ENCODE data around the gene TMEM134.
"Not testable (repeated sequence)": the region's sequence is repeated elsewhere in the genome, so short reads cannot be mapped to it uniquely, and the experiment has no call there.

The TMEM134 gene, protein sequence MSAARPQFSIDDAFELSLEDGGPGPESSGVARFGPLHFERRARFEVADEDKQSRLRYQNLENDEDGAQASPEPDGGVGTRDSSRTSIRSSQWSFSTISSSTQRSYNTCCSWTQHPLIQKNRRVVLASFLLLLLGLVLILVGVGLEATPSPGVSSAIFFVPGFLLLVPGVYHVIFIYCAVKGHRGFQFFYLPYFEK

DNA sequence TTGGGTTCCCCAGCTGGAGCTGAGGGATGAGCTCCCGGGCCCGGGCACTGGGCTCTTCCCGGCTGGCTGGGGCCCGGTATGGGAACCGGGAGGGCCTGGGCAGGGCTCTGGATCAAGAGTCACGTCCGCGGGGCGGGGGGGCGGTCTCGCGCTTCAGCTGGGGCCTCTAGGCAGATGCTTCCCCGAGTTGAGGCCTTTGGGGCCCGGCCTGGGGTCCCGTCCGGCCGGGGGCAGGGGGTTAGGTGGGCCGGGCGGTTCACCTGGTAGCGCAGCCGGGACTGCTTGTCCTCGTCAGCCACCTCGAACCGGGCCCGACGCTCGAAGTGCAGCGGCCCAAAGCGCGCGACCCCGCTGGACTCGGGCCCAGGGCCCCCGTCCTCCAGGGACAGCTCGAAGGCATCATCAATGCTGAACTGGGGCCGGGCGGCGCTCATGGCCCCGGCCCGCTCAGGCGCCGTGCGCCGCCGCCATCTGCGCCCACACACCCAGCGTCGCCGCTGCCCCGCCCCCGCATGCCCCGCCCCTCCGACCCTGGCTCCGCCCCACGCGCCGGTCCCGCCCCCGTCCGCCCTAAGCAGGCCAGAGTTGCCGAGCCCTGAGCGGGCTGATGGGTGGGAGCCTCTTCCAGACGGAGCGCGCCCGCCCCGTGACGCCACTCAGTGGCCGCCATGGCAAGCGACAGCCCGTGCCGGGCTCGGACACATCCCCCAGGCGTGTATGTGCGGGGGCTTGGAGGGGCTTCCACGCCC, at the start of gene TMEM134:
TSS of gene TMEM134 (minus strand) at position 493 of the 749 bp plus-strand sequence. CDS start at position 434, 59 bp downstream.
- Histone ChIP-seq H3K4me3 (ENCODE audit: low read length in 2 of 2) (peak within 1 kb of the TSS; percentile 76 to 86), H3K36me3 (ENCODE audit: control insufficient read depth in 2 of 2, insufficient read depth in 2 of 2, low read length in 2 of 2) (no peaks in the 10 kb centered on the region), H3K9ac (ENCODE audit: low read depth in 1 of 2, low read length in 2 of 2) (peak within 1 kb of the TSS; percentile 85 to 97), H3K4me1 (ENCODE audit: control insufficient read depth in 2 of 2, insufficient read depth in 2 of 2, low read length in 2 of 2) (peaks cover 20 to 25% of the 10 kb centered on the region in 2 donors), H3K27me3 (ENCODE audit: control insufficient read depth in 2 of 2, insufficient read depth in 2 of 2, low read length in 2 of 2) (no peaks in the 10 kb centered on the region), H3K27ac (ENCODE audit: low read depth in 2 of 2, low read length in 2 of 2) (peak within 1 kb of the TSS; percentile 79 to 88), H3K9me3 (ENCODE audit: control insufficient read depth in 2 of 2, low read length in 2 of 2) (no peaks in the 10 kb centered on the region)

DNA sequence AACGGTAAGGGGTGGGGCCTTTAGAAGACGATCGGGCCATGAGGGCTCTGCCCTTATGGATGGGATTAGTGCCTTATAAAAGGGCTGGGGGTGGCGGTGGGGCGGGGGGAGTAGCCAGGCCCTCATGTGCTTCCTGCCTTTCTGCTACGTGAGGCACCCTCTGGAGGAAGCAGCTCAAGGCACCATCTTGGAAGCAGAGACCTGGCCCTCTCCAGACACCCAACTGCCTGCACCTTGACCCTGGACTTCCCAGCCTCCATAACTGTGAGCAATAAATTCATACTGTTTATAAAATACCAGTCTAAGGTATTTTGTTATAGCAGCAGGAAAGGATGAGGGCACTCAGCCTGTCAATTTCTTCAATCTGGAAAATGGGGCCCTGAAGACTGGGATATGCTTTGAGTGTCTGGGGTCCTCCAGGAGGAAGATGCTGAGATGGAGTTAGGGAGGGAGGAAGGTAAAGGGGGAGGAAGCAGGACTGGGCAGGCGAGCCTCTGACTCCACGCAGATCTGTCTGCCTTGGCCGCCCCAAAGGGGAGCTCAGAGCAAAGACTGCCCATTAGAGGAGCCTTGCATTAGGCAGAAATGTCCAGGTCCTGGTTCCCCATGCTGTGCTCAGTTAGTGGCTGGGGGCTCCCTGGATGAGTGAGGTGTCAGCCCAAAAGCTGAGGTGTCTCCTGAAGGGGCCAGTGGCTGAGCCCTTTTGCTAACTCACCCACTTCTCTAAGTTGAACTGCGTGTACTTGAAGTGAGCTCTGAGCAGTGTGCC, 48.9 kb upstream of the TMEM134 start:
- Histone ChIP-seq H3K9me3 (ENCODE audit: control insufficient read depth in 2 of 2, low read length in 2 of 2) (no peaks in the 10 kb centered on the region), H3K36me3 (ENCODE audit: control insufficient read depth in 2 of 2, insufficient read depth in 2 of 2, low read length in 2 of 2) (no peaks in the 10 kb centered on the region), H3K4me1 (ENCODE audit: control insufficient read depth in 2 of 2, insufficient read depth in 2 of 2, low read length in 2 of 2) (no peaks in the 10 kb centered on the region), H3K9ac (ENCODE audit: low read depth in 1 of 2, low read length in 2 of 2) (no peak overlapping the region), H3K27me3 (ENCODE audit: control insufficient read depth in 2 of 2, insufficient read depth in 2 of 2, low read length in 2 of 2) (no peaks in the 10 kb centered on the region), H3K4me3 (ENCODE audit: low read length in 2 of 2) (no peak overlapping the region), H3K27ac (ENCODE audit: low read depth in 2 of 2, low read length in 2 of 2) (no peak overlapping the region)

DNA sequence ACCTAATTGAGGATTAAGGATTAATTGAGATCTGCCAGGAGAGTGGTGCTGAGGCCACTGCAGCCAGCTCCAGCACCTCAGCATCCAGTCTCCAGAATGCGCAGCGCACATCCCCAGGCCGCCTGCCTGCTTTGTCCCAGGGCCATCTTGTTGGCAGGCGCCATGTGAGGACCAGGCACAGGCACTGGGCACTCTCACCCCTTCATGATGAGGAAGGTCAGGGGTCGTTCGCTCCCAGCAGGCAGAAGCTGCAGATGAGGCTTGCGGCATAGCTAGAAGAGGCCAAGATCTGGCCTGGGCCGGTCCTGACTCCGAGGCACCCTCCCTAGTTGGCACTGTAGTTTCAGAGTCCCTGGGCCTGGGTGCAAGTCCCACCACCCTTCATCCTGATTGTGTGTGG, 47.8 kb upstream of the TMEM134 start:
- Histone ChIP-seq H3K9ac (ENCODE audit: low read depth in 1 of 2, low read length in 2 of 2) (no peak overlapping the region), H3K4me3 (ENCODE audit: low read length in 2 of 2) (no peak overlapping the region), H3K4me1 (ENCODE audit: control insufficient read depth in 2 of 2, insufficient read depth in 2 of 2, low read length in 2 of 2) (no peaks in the 10 kb centered on the region), H3K27me3 (ENCODE audit: control insufficient read depth in 2 of 2, insufficient read depth in 2 of 2, low read length in 2 of 2) (no peaks in the 10 kb centered on the region), H3K9me3 (ENCODE audit: control insufficient read depth in 2 of 2, low read length in 2 of 2) (no peaks in the 10 kb centered on the region), H3K36me3 (ENCODE audit: control insufficient read depth in 2 of 2, insufficient read depth in 2 of 2, low read length in 2 of 2) (no peaks in the 10 kb centered on the region), H3K27ac (ENCODE audit: low read depth in 2 of 2, low read length in 2 of 2) (no peak overlapping the region)

DNA sequence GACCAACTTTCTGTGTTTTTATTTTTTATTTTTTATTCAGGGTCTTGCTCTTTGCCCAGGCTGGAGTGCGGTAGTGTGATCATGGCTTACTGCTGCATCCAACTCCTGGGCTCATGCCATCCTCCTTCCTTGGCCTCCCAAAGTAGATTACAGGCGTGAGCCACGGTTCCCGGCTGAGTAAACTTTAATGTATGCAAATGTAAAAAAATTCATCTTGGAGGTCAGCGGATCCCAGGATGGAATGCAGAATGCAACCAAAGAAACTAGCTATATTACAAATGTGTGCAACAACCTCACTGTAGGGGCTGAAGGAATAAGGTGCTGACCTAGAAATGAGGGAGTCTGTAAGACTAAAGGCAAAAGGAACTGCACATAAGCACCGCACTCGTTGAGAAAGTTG, 45.1 kb upstream of the TMEM134 start:
- H3K27me3 ChIP-seq (ENCODE audit: control insufficient read depth in 2 of 2, insufficient read depth in 2 of 2, low read length in 2 of 2) = no peaks in the 10 kb centered on the region
- H3K36me3 ChIP-seq (ENCODE audit: control insufficient read depth in 2 of 2, insufficient read depth in 2 of 2, low read length in 2 of 2) = no peaks in the 10 kb centered on the region
- H3K4me3 ChIP-seq (ENCODE audit: low read length in 2 of 2) = no peak overlapping the region
- H3K9ac ChIP-seq (ENCODE audit: low read depth in 1 of 2, low read length in 2 of 2) = no peak overlapping the region
- no peaks in the 10 kb centered on the region for H3K9me3 ChIP-seq (ENCODE audit: control insufficient read depth in 2 of 2, low read length in 2 of 2)
- H3K4me1 ChIP-seq (ENCODE audit: control insufficient read depth in 2 of 2, insufficient read depth in 2 of 2, low read length in 2 of 2) = peaks cover under 1 to 3% of the 10 kb centered on the region in 2 donors
- no peak overlapping the region for H3K27ac ChIP-seq (ENCODE audit: low read depth in 2 of 2, low read length in 2 of 2)

DNA sequence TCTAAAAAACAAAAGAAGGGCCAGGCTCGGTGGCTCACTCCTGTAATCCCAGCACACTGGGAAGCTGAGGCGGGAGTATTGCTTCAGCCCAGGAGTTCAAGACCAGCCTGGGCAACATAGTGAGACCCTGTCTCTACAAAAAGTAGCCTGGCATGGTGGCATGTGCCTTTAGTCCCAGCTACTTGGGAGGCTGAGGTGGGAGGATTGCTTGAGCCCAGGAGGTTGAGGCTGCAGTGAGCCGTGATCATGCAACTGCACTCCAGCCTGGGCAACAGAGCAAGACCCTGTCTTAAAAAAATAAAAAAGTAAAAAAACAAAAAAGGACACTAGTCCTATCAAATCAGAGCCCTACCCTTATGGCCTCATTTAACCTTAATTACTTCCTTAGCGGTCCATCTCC, 42.5 kb upstream of the TMEM134 start:
- not testable (repeated sequence) for H3K4me3 ChIP-seq (ENCODE audit: low read length in 2 of 2); H3K27me3 ChIP-seq (ENCODE audit: control insufficient read depth in 2 of 2, insufficient read depth in 2 of 2, low read length in 2 of 2); H3K9ac ChIP-seq (ENCODE audit: low read depth in 1 of 2, low read length in 2 of 2); H3K9me3 ChIP-seq (ENCODE audit: control insufficient read depth in 2 of 2, low read length in 2 of 2); H3K36me3 ChIP-seq (ENCODE audit: control insufficient read depth in 2 of 2, insufficient read depth in 2 of 2, low read length in 2 of 2); H3K27ac ChIP-seq (ENCODE audit: low read depth in 2 of 2, low read length in 2 of 2)
- H3K4me1 ChIP-seq (ENCODE audit: control insufficient read depth in 2 of 2, insufficient read depth in 2 of 2, low read length in 2 of 2) = peaks cover 15 to 20% of the 10 kb centered on the region in 2 donors

DNA sequence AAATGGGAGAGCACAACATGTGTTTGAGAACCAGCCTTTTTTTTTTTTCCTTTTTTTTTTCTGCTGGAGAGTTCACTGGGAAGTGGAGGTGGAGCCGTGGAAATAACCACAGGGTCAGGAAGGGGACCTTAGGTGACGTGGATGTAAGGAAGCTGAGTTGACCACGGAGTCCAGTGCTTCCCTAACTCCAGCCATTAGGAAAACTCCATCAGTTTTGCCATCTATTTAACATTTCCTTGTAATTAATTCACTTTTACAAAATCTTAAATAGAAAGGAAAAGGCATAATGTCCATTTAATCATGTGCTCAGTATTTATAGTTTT, 40.9 kb upstream of the TMEM134 start:
- Histone ChIP-seq H3K4me1 (ENCODE audit: control insufficient read depth in 2 of 2, insufficient read depth in 2 of 2, low read length in 2 of 2) (peaks cover 28 to 31% of the 10 kb centered on the region in 2 donors), H3K27ac (ENCODE audit: low read depth in 2 of 2, low read length in 2 of 2) (no peak overlapping the region), H3K9me3 (ENCODE audit: control insufficient read depth in 2 of 2, low read length in 2 of 2) (no peaks in the 10 kb centered on the region), H3K9ac (ENCODE audit: low read depth in 1 of 2, low read length in 2 of 2) (no peak overlapping the region), H3K4me3 (ENCODE audit: low read length in 2 of 2) (no peak overlapping the region), H3K36me3 (ENCODE audit: control insufficient read depth in 2 of 2, insufficient read depth in 2 of 2, low read length in 2 of 2) (no peaks in the 10 kb centered on the region), H3K27me3 (ENCODE audit: control insufficient read depth in 2 of 2, insufficient read depth in 2 of 2, low read length in 2 of 2) (no peaks in the 10 kb centered on the region)

DNA sequence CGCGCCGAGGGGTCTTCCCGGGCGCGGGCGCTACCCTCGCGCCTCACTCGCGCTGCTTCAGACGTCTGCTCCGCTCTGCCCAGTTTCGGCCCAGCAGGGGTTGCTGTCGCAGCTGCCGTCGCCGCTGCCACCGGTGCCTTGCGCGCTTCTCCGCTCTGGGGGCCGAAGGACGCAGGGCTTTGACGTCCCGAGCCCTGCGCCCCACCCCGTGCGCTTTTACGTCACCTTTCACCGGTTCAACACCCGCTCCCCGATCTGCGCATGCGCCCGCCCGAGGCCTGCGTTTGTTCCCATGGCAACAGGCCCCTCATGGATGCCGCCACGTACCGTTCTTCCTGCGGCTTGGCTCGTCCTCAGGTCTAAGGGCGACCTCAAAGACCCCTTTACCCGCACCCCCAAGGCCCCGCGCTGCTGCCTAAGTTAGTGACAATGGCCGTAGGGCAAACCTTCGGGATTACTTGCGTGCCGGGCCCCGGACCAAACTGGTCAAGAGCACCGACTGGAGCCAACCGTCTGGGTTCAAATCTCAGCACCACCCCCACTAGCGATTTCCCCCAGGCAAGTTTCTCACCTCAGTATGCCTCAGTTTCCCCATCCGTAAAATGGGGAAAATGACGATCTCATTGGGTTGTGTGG, 39.6 kb upstream of the TMEM134 start:
- Histone ChIP-seq H3K27me3 (ENCODE audit: control insufficient read depth in 2 of 2, insufficient read depth in 2 of 2, low read length in 2 of 2) (no peaks in the 10 kb centered on the region), H3K9me3 (ENCODE audit: control insufficient read depth in 2 of 2, low read length in 2 of 2) (no peaks in the 10 kb centered on the region), H3K4me1 (ENCODE audit: control insufficient read depth in 2 of 2, insufficient read depth in 2 of 2, low read length in 2 of 2) (peaks cover 32 to 38% of the 10 kb centered on the region in 2 donors), H3K27ac (ENCODE audit: low read depth in 2 of 2, low read length in 2 of 2) (peak overlapping the region; percentile 99 to 100), H3K36me3 (ENCODE audit: control insufficient read depth in 2 of 2, insufficient read depth in 2 of 2, low read length in 2 of 2) (no peaks in the 10 kb centered on the region), H3K9ac (ENCODE audit: low read depth in 1 of 2, low read length in 2 of 2) (peak overlapping the region; percentile 89 to 91), H3K4me3 (ENCODE audit: low read length in 2 of 2) (peak overlapping the region; percentile 85 to 87)

DNA sequence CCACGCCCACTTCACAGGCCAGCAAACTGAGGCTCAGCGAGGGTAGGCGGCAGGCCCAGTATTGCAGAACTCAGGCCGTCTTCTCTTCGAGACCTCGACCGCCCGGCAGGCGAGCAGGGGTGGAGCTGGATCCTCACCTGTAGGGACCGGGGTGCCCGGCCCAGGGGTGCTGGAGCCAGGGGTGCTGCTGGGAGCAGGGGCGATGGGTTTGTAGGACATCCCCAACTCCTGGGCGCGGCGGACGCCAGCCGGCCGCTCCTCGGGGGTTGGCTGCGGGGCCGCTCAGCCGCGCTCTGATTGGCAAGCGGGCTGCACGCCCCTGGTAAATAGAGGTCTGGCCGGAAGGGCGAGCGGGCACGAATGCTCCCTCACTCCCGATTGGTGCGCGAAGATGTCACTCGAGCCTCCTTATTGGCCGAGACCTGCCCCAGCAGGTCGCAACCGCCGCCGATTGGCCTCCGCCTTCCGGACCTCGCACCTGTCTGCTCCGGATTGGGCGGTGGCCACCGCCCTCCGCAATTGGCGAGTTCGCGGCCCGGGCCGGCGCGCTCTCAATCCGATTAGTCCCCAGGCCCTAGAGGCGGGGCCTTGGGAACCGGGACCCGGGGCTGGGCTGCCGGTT, 38.9 kb upstream of the TMEM134 start, which contains the start of gene CDK2AP2:
TSS of gene CDK2AP2 (minus strand) at position 299 of the 622 bp plus-strand sequence. CDS start at position 219, 80 bp downstream.
- Histone ChIP-seq H3K9ac (ENCODE audit: low read depth in 1 of 2, low read length in 2 of 2) (peak within 1 kb of the TSS; percentile 89 to 91), H3K27ac (ENCODE audit: low read depth in 2 of 2, low read length in 2 of 2) (peak within 1 kb of the TSS; percentile 99 to 100), H3K4me3 (ENCODE audit: low read length in 2 of 2) (peak within 1 kb of the TSS; percentile 85 to 87), H3K9me3 (ENCODE audit: control insufficient read depth in 2 of 2, low read length in 2 of 2) (no peaks in the 10 kb centered on the region), H3K36me3 (ENCODE audit: control insufficient read depth in 2 of 2, insufficient read depth in 2 of 2, low read length in 2 of 2) (no peaks in the 10 kb centered on the region), H3K27me3 (ENCODE audit: control insufficient read depth in 2 of 2, insufficient read depth in 2 of 2, low read length in 2 of 2) (no peaks in the 10 kb centered on the region), H3K4me1 (ENCODE audit: control insufficient read depth in 2 of 2, insufficient read depth in 2 of 2, low read length in 2 of 2) (peaks cover 32 to 39% of the 10 kb centered on the region in 2 donors)

DNA sequence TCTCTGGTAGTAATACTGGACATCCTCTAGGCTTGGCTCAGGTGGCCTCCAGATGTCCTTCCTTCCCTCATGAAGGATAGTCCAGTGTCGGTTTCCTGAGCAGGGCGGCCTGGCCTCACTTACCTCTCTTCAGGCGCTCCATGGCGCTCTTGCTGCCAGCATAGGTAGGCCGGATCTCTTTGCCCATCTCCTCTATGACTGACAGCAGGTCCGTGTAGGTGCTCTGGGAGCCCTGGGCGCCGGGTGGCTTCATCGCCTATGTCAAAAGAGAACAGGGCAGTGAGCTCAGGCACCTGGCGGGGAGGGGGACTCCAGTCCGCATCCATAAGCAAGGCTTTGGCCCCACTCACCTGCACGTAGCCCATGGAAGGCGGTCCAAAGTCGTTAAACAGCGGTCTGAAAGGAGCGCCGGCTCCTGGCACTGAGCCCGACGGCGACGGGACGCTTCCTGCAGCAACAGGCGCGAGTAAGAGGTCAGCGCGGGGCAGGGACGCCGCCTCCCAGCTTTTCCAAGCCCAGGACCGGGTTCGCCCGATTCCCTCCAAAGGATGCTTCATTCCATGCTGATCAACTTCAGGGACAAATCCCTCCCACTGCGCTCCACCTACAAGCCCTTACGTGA, 38.3 kb upstream of the TMEM134 start:
- peaks cover 32 to 39% of the 10 kb centered on the region in 2 donors for H3K4me1 ChIP-seq (ENCODE audit: control insufficient read depth in 2 of 2, insufficient read depth in 2 of 2, low read length in 2 of 2)
- H3K9me3 ChIP-seq (ENCODE audit: control insufficient read depth in 2 of 2, low read length in 2 of 2) = no peaks in the 10 kb centered on the region
- H3K27me3 ChIP-seq (ENCODE audit: control insufficient read depth in 2 of 2, insufficient read depth in 2 of 2, low read length in 2 of 2) = no peaks in the 10 kb centered on the region
- peak overlapping the region; percentile 86 to 89 for H3K9ac ChIP-seq (ENCODE audit: low read depth in 1 of 2, low read length in 2 of 2)
- peak overlapping the region; percentile 99 to 100 for H3K27ac ChIP-seq (ENCODE audit: low read depth in 2 of 2, low read length in 2 of 2)
- peaks cover 0 to 2% of the 10 kb centered on the region in 2 donors for H3K36me3 ChIP-seq (ENCODE audit: control insufficient read depth in 2 of 2, insufficient read depth in 2 of 2, low read length in 2 of 2)
- H3K4me3 ChIP-seq (ENCODE audit: low read length in 2 of 2) = peak overlapping the region; percentile 85 to 87
